COLO668 (cell line): Measurements from ENCODE around the gene SELE.
"Not testable (repeated sequence)": the region's sequence is repeated elsewhere in the genome, so short reads cannot be mapped to it uniquely, and the experiment has no call there.

Source experiments
- DNase-seq: peaks from one replicate; lab custom pipeline; 2025; ENCODE audit not compliant: unreplicated experiment; lab: John Stamatoyannopoulos, UW

Gene SELE

GRCh38 chr1:169683168-169683567 is 50.7 kb downstream of the SELE start:
- not testable (repeated sequence) for DNase-seq

DNA sequence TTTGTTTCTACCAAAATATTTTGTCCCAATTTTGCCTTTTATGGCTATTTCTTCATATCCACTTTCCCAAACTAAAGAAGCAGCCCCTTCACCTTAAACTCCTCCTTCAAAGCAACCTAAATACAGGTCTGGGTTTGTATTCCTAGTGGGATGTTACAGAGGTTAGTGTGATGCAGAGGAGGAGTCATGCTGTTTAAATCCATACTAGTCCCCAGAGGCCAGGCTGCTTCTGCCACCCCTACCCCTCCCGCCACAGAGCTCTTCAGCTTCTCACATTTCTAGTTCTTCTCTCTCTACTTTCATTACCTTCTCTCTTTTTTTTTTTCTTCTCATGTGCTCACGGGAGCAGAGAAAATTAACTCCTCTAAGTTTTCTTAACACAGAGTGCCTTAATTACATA is 51.8 kb downstream of the SELE start:
- no peak for DNase-seq

DNA sequence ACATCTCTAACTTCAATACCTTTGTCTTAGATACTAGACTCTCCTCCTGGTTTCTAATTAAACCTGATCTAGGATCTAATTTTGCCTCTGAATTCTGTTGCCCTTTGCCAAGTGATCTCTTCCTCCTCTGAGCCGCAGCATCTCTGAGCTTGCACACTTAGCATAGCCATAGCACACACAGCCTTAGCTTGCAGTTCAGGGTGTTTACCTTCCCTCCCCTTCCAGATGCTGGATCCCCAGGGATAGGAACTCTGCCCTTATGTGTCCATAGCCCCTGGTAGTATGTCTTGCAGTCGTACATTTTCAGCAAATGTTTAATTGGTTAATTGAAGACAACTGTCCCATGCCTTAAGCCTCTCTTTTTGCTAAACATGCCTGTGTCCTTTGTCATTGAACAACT is 52.7 kb downstream of the SELE start:
- DNase-seq: no peak

DNA sequence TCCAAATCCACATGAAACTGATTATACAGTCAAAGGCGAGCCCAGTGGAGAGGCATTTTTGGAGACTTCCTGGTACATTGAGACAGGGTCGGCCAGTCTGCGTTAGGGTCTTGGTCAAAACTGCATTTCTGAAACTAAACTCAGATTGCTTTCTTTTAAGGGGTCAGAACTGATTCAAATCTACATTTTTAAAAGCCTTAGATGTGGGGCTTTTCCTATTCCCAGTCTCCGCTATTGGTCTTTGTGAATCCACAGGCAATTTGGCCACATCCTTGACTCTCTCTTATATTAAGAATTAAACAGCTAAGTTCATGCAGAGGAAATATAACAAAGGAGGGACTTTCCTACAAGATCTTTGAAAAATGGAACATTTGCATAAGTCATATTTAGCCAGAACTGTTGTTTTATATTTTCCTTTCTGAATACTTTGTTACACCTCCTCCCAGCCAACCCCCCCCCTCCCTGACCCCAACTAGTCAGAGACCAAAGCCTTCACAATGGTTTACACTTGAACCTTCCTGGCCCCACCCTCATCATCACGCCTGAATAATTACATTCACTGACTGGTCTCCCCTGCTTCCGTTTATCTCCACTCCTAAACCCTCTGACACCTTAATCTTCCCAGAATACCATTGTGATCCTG is 53.4 kb downstream of the SELE start:
- DNase-seq: no peak

DNA sequence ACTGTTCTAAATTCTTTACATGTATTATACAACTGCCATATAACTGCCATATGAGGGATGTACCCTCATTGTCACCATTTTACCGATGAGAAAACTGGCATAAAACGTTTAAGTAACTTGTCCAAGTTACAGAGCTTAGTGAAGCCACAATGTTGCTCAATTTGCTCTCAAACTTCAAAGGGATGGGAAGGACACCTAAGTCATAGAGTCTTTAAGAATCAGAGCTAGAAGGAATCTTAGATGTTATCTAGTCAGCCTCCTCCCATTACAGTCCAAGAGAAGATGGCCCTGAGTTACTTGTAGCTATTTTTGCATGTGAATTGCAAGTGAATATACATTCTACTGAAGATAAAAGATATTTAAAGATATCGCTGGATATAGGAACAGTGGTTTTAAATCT is 54.2 kb downstream of the SELE start:
- no peak for DNase-seq

DNA sequence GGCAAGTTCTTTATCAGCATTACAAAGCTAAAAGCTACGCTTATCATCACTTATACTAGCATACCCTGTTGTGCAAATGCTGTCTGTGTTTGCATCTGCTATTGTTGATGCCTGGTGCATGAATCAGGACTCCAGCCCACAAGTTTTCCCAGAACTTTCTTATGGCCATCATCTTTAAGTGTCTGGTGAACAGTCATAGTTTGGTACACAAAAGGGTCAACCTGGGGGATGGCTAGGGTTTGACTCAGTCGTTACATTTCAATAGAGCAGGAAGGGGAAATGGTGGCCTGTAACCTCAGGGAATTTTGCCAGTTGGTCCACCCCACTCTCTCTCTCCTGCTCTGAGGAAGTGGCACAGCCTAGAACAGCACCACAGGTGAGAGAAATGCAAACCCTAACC is 57.9 kb downstream of the SELE start:
- DNase-seq: no peak
